GM12873 (cell line): ENCODE measurements around the gene FUT4.

Source experiments
- CTCF ChIP-seq: IDR thresholded peaks from 2 replicates; pipeline ENCODE4 v1.5.1; 2012; ENCODE audit warnings: low read depth, mild to moderate bottlenecking, moderate library complexity, low read length, control low read depth; ENCODE audit not compliant: insufficient read depth; ENCODE audit errors: missing control alignments

Gene FUT4

GRCh38 chr11:94525546-94526324 lies 18.0 kb upstream of the FUT4 start:
- TF ChIP-seq CTCF = no peak

- TF ChIP-seq CTCF = no peak
Measured at GRCh38 chr11:94526645-94527438, 16.9 kb upstream of the FUT4 start.

- no peak for TF ChIP-seq CTCF
Measured at GRCh38 chr11:94528551-94528950, 15.2 kb upstream of the FUT4 start.

GRCh38 chr11:94532211-94532610 lies 11.5 kb upstream of the FUT4 start:
- TF ChIP-seq CTCF = no peak

GRCh38 chr11:94533206-94533605 lies 10.5 kb upstream of the FUT4 start:
- no peak for TF ChIP-seq CTCF

- TF ChIP-seq CTCF = no peak
Measured at GRCh38 chr11:94533696-94534630, 9.8 kb upstream of the FUT4 start.
